NT2/D1 (cell line): ENCODE results near the gene CD1D.
A peak's percentile ranks its signal among the peaks of the same experiment; 100 is the strongest.

Experiments used
- DNase-seq: peaks from one replicate; pipeline ENCODE4 v3.0.0-alpha.2; 2011; ENCODE audit warnings: low read depth, low spot score
- H3K27me3 ChIP-seq: 2 replicates; pipeline ENCODE4 v1.6.0; 2011; ENCODE audit warnings: mild to moderate bottlenecking; ENCODE audit not compliant: insufficient read length, insufficient read depth
- H3K36me3 ChIP-seq: 2 replicates; pipeline ENCODE4 v1.6.1; 2011; ENCODE audit warnings: mild to moderate bottlenecking, low read length, mixed read lengths; ENCODE audit not compliant: insufficient read depth, insufficient read length
- H3K4me1 ChIP-seq: 2 replicates; pipeline ENCODE4 v1.5.1; 2011; ENCODE audit not compliant: insufficient read depth, insufficient read length
- H3K4me3 ChIP-seq: 2 replicates; pipeline ENCODE4 v1.5.1; 2011; ENCODE audit warnings: low read depth; ENCODE audit not compliant: insufficient read length
- H3K9ac ChIP-seq: 2 replicates; pipeline ENCODE4 v1.6.0; 2011; ENCODE audit warnings: low read depth; ENCODE audit not compliant: insufficient read length
- H3K9me3 ChIP-seq: 2 replicates; pipeline ENCODE4 v1.5.1; 2011; ENCODE audit warnings: mild to moderate bottlenecking, low read length; ENCODE audit not compliant: insufficient read depth
- SUZ12 ChIP-seq: IDR thresholded peaks from 2 replicates; pipeline ENCODE4 v1.6.1; 2011; ENCODE audit not compliant: insufficient read length, insufficient read depth; ENCODE audit errors: extremely low read depth
- YY1 ChIP-seq: IDR thresholded peaks from 2 replicates; pipeline ENCODE4 v1.6.1; 2011; ENCODE audit not compliant: insufficient read length, insufficient read depth
- ZNF274 ChIP-seq: IDR thresholded peaks from 2 replicates; pipeline ENCODE4 v1.6.1; 2011; ENCODE audit warnings: mild to moderate bottlenecking, low read depth, low read length

Gene CD1D

GRCh38 chr1:158180741-158181576, at the start of gene CD1D:
Gene CD1D (plus strand): TSS chr1:158180895. CDS start chr1:158181102, 207 bp downstream.
- Histone ChIP-seq H3K36me3 (no peaks in the 10 kb centered on the region), H3K4me1 (peaks cover 2% of the 10 kb centered on the region), H3K4me3 (peak within 1 kb of the TSS; percentile 66), H3K27me3 (peaks cover 84% of the 10 kb centered on the region), H3K9ac (peak within 1 kb of the TSS; percentile 72), H3K9me3 (peaks cover 9% of the 10 kb centered on the region; the same call in 1 of the 2 replicates)
- peak; percentile 48 for DNase-seq
- peak; percentile 16 for TF ChIP-seq SUZ12
- TF ChIP-seq YY1, result no peak

DNA sequence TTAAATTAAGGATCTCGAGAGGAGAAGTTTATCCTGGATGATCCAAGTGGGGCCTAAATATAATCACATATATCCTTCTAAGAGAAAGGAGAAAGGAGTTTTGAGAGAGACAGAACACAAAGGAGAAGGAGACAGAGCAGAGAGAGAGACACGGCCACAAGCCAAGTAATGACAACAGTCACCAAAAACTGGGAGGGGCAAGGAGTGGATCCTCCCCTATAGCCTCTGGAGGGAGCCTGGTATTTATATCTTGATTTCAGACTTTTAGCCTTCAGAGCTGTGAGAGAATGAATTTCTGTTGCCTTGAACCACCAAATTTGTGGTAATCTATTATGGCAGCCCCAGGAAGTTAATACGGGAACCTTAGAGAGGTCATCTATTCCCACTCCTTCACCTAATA, 49.5 kb upstream of the CD1D start:
- no peaks in the 10 kb centered on the region for H3K27me3 ChIP-seq
- no peak for TF ChIP-seq YY1
- TF ChIP-seq SUZ12, result no peak
- TF ChIP-seq ZNF274, result no peak
- no peak for DNase-seq
- no peaks in the 10 kb centered on the region for H3K9me3 ChIP-seq
- no peak overlapping the region for H3K9ac ChIP-seq
- no peaks in the 10 kb centered on the region for H3K36me3 ChIP-seq
- H3K4me3 ChIP-seq, result no peak overlapping the region
- H3K4me1 ChIP-seq, result no peaks in the 10 kb centered on the region

DNA sequence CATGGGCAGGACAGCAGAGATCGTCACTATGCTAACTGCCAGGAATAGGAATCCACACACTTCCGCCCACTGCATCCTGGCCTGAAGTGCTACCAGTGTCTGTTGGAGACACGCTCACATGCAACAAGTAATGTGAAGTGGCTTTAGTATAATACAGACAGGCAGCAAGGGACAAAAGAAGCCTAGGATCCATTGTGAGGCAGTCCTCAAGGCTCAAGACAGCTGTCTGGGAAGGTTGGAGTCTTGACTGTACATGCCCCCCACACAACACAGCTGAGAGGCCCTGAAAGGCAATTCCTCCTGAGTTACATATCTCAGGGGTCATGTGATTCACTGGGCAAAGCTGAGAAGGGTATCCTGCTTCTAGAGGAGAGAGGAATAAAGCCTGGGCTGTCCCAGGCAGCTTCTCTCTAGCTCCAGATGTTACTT, 39.9 kb upstream of the CD1D start:
- H3K4me1 ChIP-seq, result no peaks in the 10 kb centered on the region
- H3K9ac ChIP-seq, result no peak overlapping the region
- DNase-seq, result no peak
- H3K9me3 ChIP-seq, result no peaks in the 10 kb centered on the region
- no peak overlapping the region for H3K4me3 ChIP-seq
- H3K36me3 ChIP-seq, result no peaks in the 10 kb centered on the region
- no peaks in the 10 kb centered on the region for H3K27me3 ChIP-seq
- TF ChIP-seq SUZ12 (no peak), YY1 (no peak), ZNF274 (no peak)

- TF ChIP-seq SUZ12 (no peak), YY1 (no peak), ZNF274 (no peak)
- H3K27me3 ChIP-seq, result no peaks in the 10 kb centered on the region
- H3K4me1 ChIP-seq, result no peaks in the 10 kb centered on the region
- H3K36me3 ChIP-seq, result no peaks in the 10 kb centered on the region
- H3K4me3 ChIP-seq, result no peak overlapping the region
- no peak overlapping the region for H3K9ac ChIP-seq
- H3K9me3 ChIP-seq, result peaks cover 4% of the 10 kb centered on the region; the same call in 1 of the 2 replicates
- DNase-seq, result no peak
These were observed 35.4 kb upstream of the CD1D start for GRCh38 chr1:158145173-158145719.

DNA sequence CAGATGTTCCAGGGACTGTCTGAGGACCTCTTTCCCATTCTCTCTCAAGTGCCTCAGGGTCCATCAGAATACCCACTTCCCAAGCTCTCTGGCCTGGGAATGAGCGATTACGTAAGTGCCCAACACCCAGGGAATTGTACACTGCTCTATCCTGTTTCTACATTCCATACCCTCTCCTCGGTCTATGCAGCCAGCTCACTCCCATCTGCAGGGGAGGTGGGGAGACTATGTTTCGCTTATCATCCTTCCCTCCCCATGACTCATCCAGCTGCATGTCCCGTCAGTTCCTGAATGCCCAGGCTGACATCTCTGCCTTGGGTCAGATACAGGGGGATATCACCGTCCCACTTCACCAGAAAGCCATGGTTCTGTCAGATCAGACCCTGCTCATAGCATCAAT, 34.5 kb upstream of the CD1D start:
- TF ChIP-seq SUZ12 (no peak), YY1 (no peak), ZNF274 (no peak)
- DNase-seq, result no peak
- Histone ChIP-seq H3K4me3 (no peak overlapping the region), H3K4me1 (no peaks in the 10 kb centered on the region), H3K9me3 (peaks cover 4% of the 10 kb centered on the region; the same call in 1 of the 2 replicates), H3K36me3 (no peaks in the 10 kb centered on the region), H3K27me3 (no peaks in the 10 kb centered on the region), H3K9ac (no peak overlapping the region)

- TF ChIP-seq SUZ12 (no peak), ZNF274 (no peak), YY1 (no peak)
- Histone ChIP-seq H3K4me3 (no peak overlapping the region), H3K36me3 (no peaks in the 10 kb centered on the region), H3K27me3 (no peaks in the 10 kb centered on the region), H3K9me3 (peaks cover 4% of the 10 kb centered on the region; the same call in 1 of the 2 replicates), H3K9ac (no peak overlapping the region), H3K4me1 (no peaks in the 10 kb centered on the region)
- DNase-seq, result no peak
These were observed 34.0 kb upstream of the CD1D start for GRCh38 chr1:158146739-158147138.

GRCh38 chr1:158147401-158147800, 33.3 kb upstream of the CD1D start:
- H3K36me3 ChIP-seq, result no peaks in the 10 kb centered on the region
- H3K9ac ChIP-seq, result no peak overlapping the region
- no peak overlapping the region for H3K4me3 ChIP-seq
- no peaks in the 10 kb centered on the region for H3K27me3 ChIP-seq
- no peaks in the 10 kb centered on the region for H3K4me1 ChIP-seq
- no peak for TF ChIP-seq SUZ12
- TF ChIP-seq ZNF274, result no peak
- peaks cover 4% of the 10 kb centered on the region; the same call in 1 of the 2 replicates for H3K9me3 ChIP-seq
- no peak for DNase-seq
